Stimulated activated CD4-positive, alpha-beta T cell treated with anti-CD3 and anti-CD28 coated beads, TNF-alpha, amount 100 ng/mL, for 4 hours (primary cell): ENCODE data around the gene ARPC4.
A peak's percentile ranks its signal among the peaks of the same experiment; 100 is the strongest.
"Not testable (repeated sequence)": the region's sequence is repeated elsewhere in the genome, so short reads cannot be mapped to it uniquely, and the experiment has no call there.

Experiments
- DNase-seq, 3 experiments: peaks; one replicate each; pipeline ENCODE4 v3.0.0-alpha.2; 2020; ENCODE audit warnings: low read depth in 3 of 3

Gene ARPC4

DNA sequence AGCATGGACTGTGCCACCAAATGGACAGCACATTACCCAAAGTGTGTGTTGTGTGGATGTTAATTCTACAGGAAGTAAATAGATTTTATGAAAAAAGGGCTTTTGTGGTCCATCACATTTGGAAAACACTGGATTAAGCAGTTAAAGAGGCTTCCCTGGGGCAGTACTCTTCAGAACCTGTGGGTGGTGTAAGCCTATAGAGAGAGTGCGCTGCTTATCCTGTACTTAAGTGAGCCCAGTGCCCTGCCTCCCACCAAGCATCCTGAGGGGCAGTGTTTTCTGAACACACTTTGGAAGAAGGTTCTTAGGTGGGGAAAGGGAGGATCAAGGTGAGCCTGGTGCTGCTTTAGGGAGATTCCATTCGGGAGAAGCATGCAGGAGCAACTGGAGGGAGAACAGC is 28.1 kb downstream of the ARPC4 start:
- no peak for DNase-seq

DNA sequence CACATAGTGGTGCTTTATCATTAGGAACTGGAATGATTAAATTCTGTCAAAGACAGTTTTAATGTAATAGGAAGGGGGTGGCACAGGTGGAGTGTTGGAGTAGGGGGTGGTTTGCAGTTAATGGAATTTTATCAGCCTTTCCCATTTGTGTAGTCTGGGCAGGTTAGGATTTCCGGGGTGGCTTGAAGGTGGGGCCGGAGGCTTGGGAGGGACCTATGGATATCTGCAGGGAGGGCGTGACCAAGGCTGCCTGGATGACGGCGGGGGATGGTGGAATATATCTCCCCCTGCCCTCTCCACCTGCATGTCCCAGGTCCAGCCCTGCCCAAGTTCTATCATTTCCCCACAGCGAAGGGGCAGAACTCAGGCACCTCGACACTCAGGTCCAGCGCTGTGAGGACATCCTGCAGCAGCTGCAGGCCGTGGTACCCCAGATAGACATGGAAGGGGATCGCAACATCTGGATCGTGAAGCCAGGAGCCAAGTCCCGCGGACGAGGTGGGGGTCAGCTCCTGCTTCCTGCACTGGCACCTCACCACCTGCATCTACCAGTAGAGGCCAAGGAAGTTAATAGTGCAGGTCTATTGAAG is 32.7 kb downstream of the ARPC4 start:
- no peak for DNase-seq

DNA sequence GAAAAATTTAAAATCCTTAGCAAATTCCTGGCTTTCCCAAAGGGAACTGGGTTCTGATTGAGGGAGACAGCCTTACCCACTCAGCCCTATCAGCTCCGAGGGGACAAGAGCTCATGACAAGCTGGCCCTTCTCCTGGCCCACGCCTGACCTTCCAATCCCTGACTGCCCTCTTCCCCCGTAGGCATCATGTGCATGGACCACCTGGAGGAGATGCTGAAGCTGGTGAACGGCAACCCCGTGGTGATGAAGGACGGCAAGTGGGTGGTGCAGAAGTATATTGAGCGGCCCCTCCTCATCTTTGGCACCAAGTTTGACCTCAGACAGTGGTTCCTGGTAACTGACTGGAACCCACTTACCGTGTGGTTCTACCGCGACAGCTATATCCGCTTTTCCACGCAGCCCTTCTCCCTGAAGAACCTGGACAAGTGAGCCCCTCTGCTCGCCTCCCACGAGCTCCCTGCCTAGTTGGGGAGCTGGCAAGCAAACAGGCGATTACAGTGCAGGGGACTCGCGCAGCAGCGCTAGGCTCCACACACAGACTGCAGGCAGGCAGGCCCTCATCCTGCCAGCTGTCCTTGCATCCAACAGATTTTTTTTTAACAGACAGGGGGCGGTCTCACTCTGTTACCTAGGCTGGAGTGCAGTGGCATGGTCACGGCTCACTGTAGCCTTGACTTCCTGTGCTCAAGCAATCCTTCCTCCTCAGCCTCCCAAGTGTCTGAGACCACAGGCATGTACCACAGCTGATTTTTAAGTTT is 34.1 kb downstream of the ARPC4 start:
- no peak for DNase-seq

DNA sequence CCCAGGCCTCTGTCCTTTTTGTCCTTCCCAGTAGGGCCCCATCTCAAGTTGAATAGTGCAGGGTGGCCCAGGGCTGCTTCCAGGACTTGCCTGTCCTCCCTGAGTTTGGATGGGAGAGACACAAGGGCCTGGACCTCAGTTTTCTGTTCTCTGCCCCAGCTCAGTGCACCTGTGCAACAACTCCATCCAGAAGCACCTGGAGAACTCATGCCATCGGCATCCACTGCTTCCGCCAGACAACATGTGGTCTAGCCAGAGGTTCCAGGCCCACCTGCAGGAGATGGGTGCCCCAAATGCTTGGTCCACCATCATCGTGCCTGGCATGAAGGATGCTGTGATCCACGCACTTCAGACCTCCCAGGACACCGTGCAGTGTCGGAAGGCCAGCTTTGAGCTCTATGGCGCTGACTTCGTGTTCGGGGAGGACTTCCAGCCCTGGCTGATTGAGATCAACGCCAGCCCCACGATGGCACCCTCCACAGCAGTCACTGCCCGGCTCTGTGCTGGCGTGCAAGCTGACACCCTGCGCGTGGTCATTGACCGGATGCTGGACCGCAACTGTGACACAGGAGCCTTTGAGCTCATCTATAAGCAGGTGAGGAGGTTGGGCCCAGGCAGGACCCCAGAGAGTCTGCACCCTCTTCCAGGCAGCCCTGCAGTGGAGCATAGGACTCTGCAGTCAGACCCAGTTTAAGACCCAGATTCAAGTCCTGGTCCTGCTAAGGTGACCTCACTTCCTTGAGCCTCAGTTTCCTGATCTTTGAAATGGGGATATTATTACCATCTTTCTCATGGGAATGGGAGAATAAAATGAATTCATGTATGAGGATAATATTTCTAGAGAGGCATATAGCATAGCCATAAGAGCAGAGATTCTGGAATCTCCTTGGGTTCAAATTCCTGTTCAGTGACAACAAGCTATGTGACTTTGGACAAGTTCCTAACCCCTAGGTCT is 36.2 kb downstream of the ARPC4 start:
- no peak for DNase-seq

DNA sequence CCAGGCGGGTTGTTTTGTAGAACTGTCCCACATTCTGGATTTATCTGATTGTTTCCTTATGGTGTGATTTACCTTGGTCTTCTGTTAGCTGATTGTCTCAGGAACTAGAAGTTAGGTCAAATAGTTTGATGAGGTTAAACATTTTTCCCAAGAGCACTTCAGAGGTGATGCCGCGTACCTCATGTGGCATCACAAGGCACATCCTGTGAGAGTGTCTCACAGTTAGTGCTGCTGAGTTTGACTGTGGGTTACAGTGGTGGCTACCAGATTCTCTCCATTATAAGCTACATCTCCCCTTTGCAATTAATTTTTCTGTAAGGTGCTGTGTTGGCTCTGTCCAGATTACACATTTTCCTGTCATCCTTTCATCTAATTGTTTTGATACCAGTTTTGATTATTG is 38.4 kb downstream of the ARPC4 start:
- DNase-seq = no peak

DNA sequence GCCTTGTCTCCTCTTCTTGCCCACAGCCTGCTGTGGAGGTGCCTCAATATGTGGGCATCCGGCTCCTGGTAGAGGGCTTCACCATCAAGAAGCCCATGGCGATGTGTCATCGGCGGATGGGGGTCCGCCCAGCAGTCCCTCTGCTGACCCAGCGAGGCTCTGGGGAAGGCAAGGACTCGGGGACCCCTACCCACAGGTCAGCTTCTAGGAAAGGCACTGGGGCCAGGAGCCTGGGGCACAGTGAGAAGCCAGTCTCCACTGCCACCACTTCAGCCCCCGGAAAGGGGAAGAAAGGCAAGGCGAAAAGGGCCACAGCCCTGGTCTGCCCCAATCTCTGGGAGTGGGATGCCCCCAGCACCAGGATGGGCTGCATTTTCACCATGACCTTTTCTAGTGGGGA is 40.2 kb downstream of the ARPC4 start:
- DNase-seq = no peak

DNA sequence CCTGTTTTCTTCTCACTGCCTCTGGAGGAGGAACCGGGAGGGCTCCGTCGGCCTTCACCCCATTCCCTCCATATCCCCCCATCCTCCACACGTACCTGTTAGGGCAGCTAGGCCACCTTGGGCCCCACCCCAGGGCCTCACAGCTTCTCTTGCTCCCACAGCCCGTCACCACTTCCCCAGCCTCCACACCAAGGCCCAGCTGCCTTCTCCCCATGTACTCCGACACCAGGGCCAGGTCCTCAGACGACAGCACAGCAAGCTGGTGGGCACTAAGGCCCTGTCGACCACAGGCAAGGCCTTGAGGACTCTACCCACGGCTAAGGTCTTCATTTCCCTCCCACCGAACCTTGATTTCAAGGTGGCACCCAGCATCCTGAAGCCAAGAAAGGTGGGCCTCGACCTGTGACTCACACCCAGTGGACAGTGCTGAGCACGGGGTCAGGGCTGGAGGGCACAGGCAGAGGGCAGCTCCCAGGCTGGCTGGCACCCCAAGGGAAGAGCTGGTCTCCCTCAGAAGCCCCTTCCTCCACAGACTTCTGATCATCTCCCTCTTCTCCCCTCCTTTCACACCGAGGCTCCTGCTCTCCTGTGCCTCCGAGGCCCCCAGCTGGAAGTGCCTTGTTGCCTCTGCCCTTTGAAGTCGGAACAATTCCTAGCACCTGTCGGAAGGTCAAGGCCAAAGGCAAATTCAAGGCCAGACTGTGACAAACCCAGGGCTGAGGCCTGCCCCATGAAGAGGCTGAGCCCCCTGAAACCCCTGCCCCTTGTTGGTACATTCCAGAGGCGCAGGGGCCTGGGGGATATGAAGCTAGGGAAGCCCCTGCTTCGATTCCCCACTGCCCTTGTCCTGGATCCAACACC is 41.9 kb downstream of the ARPC4 start:
- DNase-seq = no peak

DNA sequence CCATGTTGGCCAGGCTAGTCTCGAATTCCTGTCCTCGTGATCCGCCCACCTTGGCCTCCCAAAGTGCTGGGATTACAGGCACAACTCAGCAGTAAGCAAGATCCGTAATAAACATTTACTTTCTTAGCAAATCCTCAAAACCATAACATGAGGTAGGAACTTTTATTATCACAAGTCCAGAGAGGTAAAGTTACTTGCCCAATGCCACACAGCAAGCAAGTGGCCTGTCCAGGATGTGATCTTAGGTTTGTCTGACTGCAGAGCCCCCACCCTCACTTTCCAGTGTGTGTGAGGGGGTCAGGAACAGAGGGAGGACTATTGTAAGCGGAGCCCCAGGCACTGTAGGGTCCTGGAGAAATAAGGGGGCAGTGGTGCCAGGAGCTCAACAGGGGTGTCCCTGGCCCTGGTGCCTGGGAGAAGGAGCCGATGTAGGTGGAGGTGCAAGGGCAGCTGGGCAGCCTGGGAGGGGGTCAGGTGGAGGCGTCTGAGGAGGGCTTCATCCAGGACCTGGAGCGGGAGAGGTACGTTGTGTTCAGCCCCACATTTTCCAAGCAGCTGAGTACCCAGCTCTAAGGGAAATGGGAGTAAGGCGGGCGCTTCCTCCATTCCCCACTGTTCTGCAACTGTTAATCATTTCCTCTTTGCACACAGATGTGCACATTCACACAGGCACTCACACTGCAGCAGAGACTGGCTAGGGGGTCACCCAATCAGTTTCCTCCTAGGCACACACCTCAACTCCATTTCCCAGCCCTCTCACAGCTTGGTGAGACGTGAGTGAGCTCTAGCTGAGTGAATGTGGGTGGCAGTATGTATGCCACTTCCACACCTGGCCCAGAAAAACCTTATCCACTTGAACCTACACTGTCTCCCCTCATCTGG is 45.1 kb downstream of the ARPC4 start:
- DNase-seq = no peak

DNA sequence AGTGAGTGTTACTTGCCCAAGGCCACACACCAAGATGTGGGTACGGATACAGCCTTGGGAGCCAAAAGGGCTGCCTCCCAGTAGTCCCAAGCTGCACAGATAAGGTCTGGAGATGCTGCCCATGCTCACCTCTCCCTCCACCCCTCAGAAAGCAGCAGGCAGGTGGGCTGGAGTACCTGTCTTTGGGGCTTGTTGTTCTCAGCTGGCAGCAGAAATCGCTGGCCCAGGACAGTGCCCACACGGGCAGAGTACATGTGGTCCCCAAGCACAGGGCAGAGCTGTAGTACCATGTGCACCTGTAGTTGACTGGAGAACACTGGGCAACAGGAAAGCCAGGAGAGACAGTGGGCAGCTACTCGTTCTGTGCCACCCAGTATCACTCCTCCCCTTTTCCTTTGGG is 46.0 kb downstream of the ARPC4 start:
- DNase-seq = no peak

DNA sequence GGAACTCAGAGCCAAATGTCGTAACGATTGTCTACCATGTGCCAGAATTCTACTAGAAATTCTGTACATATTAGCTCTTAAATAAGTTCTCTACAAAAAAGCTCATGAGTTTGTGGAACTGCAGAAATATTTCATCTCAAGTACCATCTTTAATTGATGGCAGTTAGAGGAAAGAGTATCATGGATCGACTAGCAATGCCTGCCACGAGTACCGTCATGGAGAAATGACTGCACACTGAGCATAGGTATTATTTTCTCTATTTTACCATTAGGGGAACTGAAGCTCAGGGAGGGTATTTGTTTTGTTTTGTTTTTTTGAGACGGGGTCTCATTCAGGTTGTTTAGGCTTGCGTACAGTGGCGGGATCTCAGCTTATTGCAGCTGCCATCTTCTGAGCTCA is 48.1 kb downstream of the ARPC4 start:
- no peak for DNase-seq

DNA sequence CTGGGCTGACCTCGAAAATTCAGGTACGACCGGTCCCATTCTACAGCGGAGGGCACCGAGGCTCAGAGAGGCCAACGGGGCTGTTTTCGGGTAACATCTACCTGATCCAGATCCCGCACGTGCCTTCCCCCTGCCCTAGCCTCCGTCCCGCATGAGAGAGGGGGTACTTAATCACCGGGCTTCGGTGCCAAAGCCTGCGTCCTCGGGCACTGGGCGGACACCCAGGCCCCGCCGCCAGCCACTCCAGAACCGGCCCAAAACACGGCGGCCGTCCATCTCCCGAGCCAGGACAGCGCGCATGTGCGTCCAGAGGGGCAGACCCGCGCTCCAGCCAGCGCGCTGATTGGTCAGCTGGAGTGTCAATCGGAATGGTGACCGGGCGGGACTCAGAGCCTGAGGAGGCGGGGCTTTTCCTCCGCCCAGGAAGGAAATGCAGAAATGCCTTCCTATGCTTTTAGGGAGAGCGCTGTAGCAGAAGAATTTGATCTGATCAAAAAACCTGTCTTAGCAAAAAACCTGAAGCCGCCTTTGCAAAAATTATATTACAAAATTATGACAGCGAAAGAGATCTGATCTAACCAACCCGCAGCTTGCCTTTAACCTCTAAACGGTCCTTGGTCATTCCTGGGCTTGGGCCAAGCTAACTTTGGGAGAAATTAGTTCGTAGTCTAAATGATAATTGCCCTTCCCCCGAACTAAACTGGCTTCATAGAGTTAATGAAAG is 51.0 kb downstream of the ARPC4 start, which contains the start of gene RPUSD3:
Gene RPUSD3, minus strand, starts transcription at position 294 of the 724 bp plus-strand sequence. Its CDS starts 18 bp downstream, at position 276.
- peak; percentile 93 to 96 (median 94) for DNase-seq

DNA sequence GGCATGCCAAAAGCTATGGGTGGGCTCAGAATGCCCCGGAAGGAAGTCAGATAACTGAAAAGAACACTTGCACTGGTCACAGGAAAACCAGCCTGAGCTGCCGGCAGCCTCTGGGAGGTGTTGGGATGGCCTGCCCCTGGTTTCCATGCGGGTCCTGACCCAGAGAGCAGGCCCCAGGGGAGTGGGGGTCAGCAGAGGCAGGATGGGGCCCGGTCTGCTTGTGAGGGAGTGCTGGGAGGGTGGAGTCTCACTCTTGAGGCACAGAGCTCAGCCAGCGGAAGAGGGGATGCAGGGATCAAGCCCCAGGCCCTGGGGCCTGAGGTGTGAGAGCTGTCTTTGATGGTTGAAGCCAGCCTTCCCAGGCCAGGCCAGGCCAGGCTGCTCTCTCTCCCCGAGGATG is 53.3 kb downstream of the ARPC4 start:
- DNase-seq = no peak

DNA sequence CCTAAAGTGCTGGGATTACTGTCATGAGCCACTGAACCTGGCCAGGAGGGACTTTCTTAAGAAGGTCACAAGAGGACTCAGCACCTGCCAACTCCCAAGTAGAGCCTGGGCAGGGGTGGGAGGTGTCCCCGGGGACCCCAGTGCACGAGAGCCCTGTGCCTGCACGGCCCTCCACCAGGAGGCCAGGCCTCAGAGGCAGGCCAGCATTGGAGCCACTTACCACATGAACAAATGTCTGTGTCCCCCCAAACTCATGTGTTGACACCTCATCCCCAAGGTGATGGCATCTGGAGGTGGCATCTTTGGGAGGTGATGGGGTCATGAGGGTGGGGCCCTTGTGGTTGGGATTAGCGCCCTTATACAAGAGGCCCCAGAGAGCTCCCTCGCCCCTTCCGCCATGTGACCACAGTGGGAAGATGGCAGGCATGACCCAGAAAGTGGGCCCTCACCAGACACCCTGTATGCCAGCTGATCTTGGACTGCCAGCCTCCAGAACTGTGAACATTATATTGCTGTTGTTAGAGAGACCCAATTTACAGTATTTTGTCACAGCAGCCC is 54.1 kb downstream of the ARPC4 start:
- DNase-seq = no peak

DNA sequence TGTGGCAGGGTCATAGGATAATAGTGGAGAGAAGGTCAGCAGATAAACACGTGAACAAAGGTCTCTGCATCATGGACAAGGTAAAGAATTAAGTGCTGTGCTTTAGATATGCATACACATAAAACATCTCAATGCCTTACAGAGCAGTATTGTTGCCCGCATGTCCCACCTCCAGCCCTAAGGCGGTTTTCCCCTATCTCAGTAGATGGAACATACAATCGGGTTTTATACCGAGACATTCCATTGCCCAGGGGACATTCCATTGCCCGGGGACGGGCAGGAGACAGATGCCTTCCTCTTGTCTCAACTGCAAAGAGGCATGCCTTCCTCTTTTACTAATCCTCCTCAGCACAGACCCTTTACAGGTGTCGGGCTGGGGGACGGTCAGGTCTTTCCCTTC is 55.0 kb downstream of the ARPC4 start:
- DNase-seq = not testable (repeated sequence)

DNA sequence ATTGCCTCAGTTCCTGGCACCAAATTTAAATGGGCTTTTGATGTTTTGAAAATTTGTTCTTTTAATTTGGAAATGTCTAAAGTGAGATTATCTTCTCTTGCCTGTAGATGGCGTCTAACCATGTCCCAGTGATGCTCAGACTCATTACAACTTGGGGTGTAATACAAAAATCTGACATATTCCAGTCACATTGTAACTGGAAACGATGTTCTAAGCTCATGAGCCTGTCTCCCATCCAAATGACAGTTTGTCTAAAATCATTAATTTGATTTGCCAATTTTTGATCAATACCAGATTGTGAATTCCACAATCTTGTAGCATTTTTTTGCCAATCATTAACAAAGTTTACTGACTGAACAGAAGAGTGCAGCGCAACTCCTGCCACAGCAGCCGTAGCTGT is 56.0 kb downstream of the ARPC4 start:
- not testable (repeated sequence) for DNase-seq

DNA sequence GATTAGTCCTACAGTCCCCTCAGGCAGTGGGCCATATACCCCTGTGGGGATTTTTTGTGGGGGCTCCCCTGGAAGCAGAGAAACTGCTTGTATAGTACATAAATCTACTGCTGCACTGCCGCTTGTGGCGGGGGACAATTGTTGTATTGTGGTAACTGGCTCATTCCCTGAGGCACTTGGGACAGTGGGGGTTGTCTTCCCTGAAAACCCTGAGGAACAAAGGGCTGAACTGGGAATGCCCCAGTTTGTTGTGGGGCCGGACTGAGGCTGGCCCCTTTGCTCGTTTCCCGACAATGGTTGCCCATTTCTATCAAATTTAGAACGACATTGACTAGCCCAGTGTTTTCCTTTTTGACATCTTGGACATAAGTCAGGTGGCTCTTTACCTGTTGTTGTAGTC is 58.5 kb downstream of the ARPC4 start:
- DNase-seq = not testable (repeated sequence)

DNA sequence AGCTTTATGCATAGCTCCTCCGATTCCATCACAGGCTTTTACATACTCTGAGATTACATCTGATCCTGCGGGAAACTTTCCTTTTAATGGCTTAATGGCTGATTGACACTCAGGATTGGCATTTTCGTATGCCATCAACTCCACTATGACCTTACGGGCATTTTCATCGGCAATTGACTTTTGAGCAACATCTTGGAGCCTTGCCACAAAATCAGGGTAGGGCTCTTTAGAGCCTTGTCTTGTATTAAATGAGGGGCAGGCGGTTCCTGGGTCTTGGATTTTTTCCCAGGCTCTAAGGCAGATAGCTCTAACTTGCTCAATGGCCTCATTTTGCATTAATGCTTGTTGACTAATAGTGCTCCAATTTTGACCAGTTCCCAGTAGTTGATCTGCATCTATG is 59.0 kb downstream of the ARPC4 start:
- not testable (repeated sequence) for DNase-seq

DNA sequence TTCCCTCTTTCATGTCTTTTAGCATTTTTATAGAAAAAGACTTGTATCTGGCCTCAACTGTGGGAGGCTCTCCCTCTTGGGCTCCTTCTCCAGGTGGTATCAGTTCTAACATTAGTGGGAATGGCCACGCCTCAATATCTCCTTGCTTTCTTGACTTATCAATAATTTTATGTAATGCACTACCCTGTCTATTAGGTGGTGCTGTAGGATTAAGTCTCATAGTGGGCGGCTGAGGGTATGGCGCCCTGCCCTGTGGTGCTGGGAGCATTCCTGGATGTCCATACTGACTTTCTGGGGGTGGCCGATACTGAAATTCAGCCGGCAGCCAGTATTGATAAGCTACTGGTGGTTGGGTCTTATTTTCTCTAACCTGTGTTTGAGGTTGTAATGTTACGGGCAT is 59.6 kb downstream of the ARPC4 start:
- no peak for DNase-seq

DNA sequence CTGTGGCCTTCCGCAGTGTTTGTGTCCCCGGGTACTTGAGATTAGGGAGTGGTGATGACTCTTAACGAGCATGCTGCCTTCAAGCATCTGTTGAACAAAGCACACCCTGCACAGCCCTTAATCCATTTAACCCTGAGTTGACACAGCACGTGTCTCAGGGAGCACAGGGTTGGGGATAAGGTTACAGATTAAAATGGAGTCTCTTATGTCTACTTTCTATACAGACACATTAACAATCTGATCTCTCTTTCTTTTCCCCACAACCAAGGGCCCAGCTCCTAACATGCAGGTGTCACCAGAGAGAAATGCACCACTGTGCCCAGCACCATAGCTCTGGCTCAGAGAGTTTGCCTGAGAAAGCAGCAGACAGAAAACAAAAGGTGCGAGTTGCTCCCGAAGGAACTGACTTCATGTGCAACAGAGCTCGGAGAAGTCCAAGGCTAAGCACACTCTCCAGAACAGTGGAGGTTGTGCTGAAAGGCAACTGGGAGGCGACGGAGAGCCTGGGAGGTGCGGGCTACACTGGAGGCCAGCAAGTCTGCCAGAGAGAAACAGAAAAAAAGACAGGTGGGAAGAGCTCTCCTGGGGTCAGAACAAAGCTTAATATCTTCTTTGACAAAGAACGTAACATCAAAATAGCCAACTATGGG is 61.5 kb downstream of the ARPC4 start:
- not testable (repeated sequence) for DNase-seq
